Effector memory CD4-positive, alpha-beta T cell (primary cell): ENCODE results near the gene EDAR.

ENCODE experiments used
- DNase-seq, 3 donors: peaks; one replicate each; pipeline ENCODE4 v3.0.0-alpha.2; 2020
- H3K27ac ChIP-seq: 2 replicates; pipeline ENCODE4 v1.7.0; 2013; ENCODE audit warnings: mild to moderate bottlenecking, low read length, moderate library complexity; ENCODE audit not compliant: insufficient read depth, poor library complexity, severe bottlenecking
- H3K27me3 ChIP-seq: replicated peaks from 2 replicates; pipeline ENCODE4 v1.7.0; 2013; ENCODE audit warnings: mild to moderate bottlenecking, low read length; ENCODE audit not compliant: insufficient read depth, control insufficient read depth, poor library complexity, severe bottlenecking
- H3K36me3 ChIP-seq: 2 replicates; pipeline ENCODE4 v1.7.0; 2013; ENCODE audit warnings: mild to moderate bottlenecking, low read length, moderate library complexity; ENCODE audit not compliant: control insufficient read depth, insufficient read depth
- H3K4me1 ChIP-seq: 2 replicates; pipeline ENCODE4 v1.7.0; 2013; ENCODE audit warnings: low read length, mild to moderate bottlenecking; ENCODE audit not compliant: control insufficient read depth, insufficient read depth, poor library complexity, severe bottlenecking
- H3K4me3 ChIP-seq: 2 replicates; pipeline ENCODE4 v1.7.0; 2013; ENCODE audit warnings: low read length, low read depth, mild to moderate bottlenecking; ENCODE audit not compliant: insufficient read depth, poor library complexity, severe bottlenecking
- H3K9me3 ChIP-seq: 2 replicates; pipeline ENCODE4 v1.7.0; 2013; ENCODE audit warnings: mild to moderate bottlenecking, low read length, moderate library complexity; ENCODE audit not compliant: control insufficient read depth

The EDAR gene

DNA sequence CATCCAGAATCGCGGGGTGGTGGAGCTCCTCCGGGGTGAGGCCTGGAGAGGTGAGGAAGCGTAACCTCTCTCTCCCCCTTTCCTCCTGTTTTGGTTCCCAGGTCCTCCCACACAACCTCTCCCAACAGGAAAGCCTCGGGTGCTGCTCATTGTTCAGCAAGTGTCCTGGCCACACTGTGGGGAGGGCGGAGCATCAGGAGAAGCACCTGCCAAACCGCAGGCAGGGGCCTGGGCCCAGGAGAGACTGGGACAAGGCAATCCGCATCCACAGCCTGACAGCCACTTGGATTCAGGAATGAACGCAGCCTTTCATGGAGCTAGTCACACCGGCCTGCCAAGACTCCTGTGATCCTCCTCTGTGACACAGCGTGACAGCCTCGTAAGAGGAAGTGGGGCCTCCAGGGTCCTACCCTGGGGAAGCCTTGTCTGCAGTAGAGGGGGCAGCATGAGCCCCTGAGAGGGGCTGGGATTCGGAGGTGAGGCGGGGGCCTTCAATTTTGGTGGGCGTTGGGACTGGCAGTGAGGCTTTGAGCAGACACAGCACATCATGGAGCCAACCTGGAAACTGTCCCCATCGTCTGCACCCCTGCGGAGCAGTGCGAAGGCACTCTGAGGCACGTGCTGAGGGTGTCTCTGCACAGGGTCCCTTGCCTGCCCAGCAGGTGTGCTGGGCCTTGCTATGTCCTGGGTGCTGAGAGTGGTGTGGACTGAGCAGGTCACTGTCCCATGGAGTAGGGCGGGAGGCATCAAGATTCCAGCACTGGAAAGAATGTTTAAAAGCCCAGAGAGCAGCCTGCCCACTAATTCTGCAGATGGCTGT lies 62.2 kb downstream of the EDAR start:
- no peak for DNase-seq
- H3K27me3 ChIP-seq = no peaks in the 10 kb centered on the region
- H3K36me3 ChIP-seq = no peaks in the 10 kb centered on the region
- no peaks in the 10 kb centered on the region for H3K4me1 ChIP-seq
- no peaks in the 10 kb centered on the region for H3K9me3 ChIP-seq
- no peak overlapping the region for H3K27ac ChIP-seq
- H3K4me3 ChIP-seq = no peak overlapping the region

GRCh38 chr2:108925735-108926134 lies 63.3 kb downstream of the EDAR start:
- Histone ChIP-seq H3K4me3 (no peak overlapping the region), H3K27me3 (no peaks in the 10 kb centered on the region), H3K4me1 (no peaks in the 10 kb centered on the region), H3K27ac (no peak overlapping the region), H3K9me3 (no peaks in the 10 kb centered on the region), H3K36me3 (no peaks in the 10 kb centered on the region)
- DNase-seq = no peak

GRCh38 chr2:108925286-108925685 lies 63.7 kb downstream of the EDAR start:
- DNase-seq = no peak

GRCh38 chr2:108924580-108925251 lies 64.3 kb downstream of the EDAR start:
- Histone ChIP-seq H3K27me3 (no peaks in the 10 kb centered on the region), H3K9me3 (no peaks in the 10 kb centered on the region), H3K36me3 (no peaks in the 10 kb centered on the region), H3K4me1 (no peaks in the 10 kb centered on the region), H3K27ac (no peak overlapping the region), H3K4me3 (no peak overlapping the region)
- DNase-seq = no peak

More at GRCh38 chr2:108925286-108925685, 63.7 kb downstream of the EDAR start:
- H3K27ac ChIP-seq = no peak overlapping the region
- no peaks in the 10 kb centered on the region for H3K9me3 ChIP-seq
- no peak overlapping the region for H3K4me3 ChIP-seq
- H3K4me1 ChIP-seq = no peaks in the 10 kb centered on the region
- H3K36me3 ChIP-seq = no peaks in the 10 kb centered on the region
- no peaks in the 10 kb centered on the region for H3K27me3 ChIP-seq

DNA sequence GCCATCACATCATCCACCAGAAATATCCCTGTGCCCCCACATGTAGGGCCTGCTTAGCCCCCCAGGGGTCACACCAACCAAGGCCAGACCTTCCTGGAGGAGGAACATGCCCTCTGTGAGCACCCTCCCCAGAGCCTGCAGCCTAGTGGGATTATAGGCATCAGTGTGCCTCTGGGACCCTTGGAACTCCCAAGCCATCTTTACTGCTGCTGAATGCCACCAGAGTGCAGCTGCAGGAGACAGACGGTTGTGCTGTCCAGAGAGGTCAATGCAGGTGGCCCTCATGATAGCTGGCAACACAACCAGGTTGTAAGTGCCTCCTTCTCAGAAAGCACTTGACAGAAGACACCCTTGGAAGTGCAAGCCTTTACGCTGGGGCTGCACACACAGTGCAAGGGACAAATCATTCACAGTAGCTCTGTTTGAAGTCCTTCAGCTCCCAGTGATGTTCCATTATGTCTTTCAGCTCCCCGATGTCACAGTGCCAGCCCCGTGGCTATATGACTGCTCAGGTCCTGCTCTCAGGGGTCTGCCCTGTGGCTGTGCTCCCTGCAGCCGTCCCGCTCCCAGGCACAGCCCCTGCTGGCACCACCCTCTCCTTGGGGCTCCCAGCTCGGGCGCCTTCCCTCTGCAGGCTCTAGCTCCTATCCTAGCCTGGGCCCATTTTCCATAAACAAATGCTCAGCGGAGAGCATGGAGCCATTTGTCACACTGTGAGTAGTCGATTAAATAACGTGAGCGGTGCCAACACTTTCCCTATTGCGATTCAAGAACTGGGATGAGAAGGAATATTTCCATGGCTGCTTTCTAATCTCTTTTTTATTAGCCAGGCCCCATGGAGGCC lies 65.1 kb downstream of the EDAR start:
- H3K4me1 ChIP-seq = no peaks in the 10 kb centered on the region
- no peak overlapping the region for H3K4me3 ChIP-seq
- no peak for DNase-seq
- no peaks in the 10 kb centered on the region for H3K36me3 ChIP-seq
- no peaks in the 10 kb centered on the region for H3K27me3 ChIP-seq
- H3K9me3 ChIP-seq = no peaks in the 10 kb centered on the region
- H3K27ac ChIP-seq = no peak overlapping the region

DNA sequence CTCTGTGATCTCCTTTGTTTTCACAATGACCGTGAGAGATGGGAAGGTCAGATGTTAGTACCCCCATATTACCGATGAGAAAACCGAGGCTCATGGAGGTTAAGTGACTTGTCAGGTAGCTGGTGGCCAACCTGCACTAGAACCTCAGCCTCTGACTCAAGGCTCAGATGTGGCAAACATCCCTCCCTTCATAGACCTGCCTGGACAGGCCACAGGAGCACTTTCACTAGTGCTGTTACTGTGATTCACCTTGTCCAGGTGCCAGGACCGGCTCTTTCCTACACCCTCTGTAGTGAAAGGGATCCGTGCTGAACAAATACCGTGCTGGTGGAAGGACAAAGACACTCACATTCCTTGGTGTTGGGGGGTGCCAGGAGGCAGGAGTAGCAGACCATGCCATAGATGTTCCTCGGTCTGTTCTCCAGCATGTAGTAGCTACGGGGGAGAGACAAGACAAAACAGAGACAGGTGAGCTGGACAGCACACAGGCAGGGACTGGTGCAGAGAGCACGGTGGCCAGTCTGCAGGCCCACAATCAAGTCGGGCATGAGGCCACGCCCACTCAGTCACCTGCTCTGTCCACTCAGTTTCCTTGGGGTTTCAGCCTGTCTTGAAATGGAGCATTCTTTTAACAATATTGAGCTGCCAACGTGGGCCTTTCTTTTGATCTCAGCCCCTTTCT lies 65.9 kb downstream of the EDAR start:
- H3K36me3 ChIP-seq = no peaks in the 10 kb centered on the region
- DNase-seq = no peak
- H3K9me3 ChIP-seq = no peaks in the 10 kb centered on the region
- H3K27ac ChIP-seq = no peak overlapping the region
- H3K4me1 ChIP-seq = no peaks in the 10 kb centered on the region
- H3K27me3 ChIP-seq = no peaks in the 10 kb centered on the region
- no peak overlapping the region for H3K4me3 ChIP-seq

DNA sequence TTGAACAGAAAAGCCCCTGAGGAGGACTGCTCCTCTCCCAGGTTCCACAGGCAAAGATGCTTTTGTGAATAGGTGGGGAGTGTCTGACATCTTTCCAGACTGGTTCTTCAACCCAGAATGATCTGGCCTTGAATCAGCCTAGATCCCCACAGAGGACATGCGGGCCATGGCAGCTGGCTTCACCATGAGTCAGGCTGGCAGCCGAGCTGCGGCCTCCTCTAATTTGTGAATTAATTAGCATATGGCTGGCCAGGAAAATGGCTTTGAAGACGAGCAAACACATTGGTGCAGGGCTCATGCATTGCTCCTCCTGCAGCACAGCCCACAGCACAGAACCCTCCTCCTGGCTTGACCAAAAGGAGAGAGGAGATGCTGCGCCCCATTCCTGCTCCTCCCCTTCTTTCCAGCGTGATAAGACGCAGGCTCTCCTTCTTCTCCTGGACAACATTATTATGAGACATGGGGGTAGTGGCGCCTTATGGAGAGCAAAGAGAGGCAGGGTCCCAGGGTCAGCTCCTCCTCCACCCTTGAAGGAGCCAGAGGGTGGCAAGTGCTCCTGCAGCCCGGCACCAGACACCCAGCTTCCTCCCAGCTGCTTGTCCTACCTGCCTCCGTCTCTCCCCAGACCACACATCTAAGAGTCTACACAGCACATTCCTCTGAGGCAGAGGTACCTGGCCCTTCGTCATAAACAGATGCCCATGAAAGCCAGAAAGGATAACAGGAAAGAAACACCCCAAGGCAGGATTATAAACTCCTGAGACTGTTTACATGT lies 66.7 kb downstream of the EDAR start:
- no peak for DNase-seq
- Histone ChIP-seq H3K4me3 (no peak overlapping the region), H3K9me3 (no peaks in the 10 kb centered on the region), H3K4me1 (no peaks in the 10 kb centered on the region), H3K27me3 (no peaks in the 10 kb centered on the region), H3K36me3 (no peaks in the 10 kb centered on the region), H3K27ac (no peak overlapping the region)

DNA sequence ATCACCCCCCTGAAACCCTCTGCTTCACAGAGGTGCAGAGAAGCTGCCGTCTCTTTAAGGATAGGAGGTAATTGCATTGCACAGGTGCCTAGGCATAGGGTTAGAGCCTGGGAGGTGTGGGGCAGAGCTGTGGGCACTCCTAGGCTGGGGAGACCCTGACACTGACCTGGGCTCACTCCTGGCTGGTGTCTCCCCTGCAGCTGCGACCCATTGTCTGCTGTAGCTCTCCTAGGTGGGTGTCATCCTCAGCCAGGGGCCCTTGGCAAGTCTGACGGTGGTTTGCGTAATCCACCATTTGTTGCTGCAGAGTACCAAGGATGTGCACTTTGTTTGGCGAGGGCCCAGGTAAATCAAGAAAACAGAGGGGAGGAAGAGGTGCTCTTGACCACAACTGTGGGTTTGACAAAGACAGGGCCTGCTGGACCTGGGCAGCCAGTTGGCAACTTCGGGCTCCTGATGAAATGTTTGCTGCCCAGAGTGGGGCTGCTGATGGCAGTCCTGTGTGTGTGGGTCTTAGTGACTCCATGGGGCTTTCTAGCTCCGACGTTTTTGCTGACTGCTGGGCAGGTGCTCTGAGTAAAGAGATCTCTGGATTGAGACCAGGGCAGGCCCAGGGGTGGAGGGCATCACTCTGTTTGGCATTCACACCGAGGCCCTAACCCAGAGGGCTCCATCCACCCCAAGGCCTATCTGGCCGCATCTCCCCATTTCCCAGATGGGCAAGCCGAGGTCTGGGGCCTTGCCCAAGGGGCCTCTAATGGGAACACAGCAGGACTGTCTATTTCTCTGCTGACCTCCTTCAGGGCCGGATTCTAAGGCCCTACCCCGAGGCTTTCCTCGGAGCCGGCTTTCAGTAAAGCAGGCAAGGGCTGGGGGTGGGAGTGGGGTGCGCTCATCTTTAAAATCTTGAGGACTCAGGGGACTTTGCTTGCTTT lies 67.7 kb downstream of the EDAR start:
- DNase-seq = no peak
- Histone ChIP-seq H3K27me3 (no peaks in the 10 kb centered on the region), H3K9me3 (no peaks in the 10 kb centered on the region), H3K27ac (no peak overlapping the region), H3K4me3 (no peak overlapping the region), H3K36me3 (no peaks in the 10 kb centered on the region), H3K4me1 (no peaks in the 10 kb centered on the region)
